ENCODE measurements around the gene PAPLN. TPM values are rescaled to one million over a fixed set of nuclear protein-coding genes. Genes with fewer than 3 reads are reported as not detected.

Gene PAPLN
- total RNA-seq, 1 experiment from 2014 or later: 0.75 TPM

DNA sequence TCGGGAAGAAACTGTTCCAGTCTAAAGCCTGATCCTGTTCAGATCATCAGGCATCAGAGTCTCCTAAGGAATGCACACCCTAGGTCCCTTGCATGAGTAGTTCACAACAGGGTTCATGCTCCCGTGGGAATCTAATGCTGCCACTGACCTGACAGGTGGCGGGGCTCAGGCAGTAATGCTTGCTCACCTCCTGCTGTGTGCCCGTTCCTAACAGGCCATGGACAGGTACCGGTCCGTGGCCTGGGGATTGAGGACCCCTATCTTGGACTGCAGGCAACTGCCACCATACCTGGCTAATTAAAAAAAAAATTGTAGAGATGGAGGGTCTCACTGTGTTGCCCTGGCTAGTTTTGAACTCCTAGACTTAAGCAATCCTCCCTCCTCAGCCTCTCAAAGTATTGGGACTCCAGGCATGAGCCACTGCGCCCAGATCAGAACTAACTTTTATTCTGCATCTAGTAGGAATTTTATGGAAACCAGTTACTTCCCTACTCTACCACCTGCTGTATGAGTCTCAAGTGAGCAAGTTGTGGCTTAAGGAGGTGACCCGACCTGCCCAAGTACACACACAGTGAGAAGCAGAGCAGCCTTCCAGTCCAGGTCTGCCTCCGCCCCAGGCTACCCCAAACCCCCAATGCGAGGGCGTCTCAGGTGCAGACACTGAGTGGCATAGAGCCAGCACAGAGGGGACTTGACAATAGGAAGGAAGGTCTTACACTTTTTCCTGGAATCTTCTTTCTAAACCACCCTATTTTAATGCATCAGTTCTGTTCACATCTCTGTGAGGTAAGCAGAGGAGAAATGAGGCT, 2.5 kb upstream of the PAPLN start:
- DNase-seq (ENCODE audit: low spot score): no peak
- Histone ChIP-seq H3K27ac (ENCODE audit: low read depth, low read length, poor library complexity, severe bottlenecking) (no peak overlapping the region), H3K4me3 (ENCODE audit: low read depth, low read length, poor library complexity, severe bottlenecking) (no peak overlapping the region), H3K36me3 (ENCODE audit: insufficient read depth, low read length, poor library complexity, severe bottlenecking) (no peaks in the 10 kb centered on the region), H3K4me1 (ENCODE audit: insufficient read depth, low read length, poor library complexity, severe bottlenecking) (peaks cover 12% of the 10 kb centered on the region), H3K27me3 (replicated peaks; ENCODE audit: insufficient read depth, low read depth, low read length, poor library complexity) (peaks cover 26% of the 10 kb centered on the region), H3K9me3 (ENCODE audit: low read depth, low read length, poor library complexity, severe bottlenecking) (no peaks in the 10 kb centered on the region)
- TF ChIP-seq, protein P1, sequence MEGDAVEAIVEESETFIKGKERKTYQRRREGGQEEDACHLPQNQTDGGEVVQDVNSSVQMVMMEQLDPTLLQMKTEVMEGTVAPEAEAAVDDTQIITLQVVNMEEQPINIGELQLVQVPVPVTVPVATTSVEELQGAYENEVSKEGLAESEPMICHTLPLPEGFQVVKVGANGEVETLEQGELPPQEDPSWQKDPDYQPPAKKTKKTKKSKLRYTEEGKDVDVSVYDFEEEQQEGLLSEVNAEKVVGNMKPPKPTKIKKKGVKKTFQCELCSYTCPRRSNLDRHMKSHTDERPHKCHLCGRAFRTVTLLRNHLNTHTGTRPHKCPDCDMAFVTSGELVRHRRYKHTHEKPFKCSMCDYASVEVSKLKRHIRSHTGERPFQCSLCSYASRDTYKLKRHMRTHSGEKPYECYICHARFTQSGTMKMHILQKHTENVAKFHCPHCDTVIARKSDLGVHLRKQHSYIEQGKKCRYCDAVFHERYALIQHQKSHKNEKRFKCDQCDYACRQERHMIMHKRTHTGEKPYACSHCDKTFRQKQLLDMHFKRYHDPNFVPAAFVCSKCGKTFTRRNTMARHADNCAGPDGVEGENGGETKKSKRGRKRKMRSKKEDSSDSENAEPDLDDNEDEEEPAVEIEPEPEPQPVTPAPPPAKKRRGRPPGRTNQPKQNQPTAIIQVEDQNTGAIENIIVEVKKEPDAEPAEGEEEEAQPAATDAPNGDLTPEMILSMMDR (conservative IDR thresholded peaks at IDR 0.05; ENCODE audit: low read depth, low read length): no peak
- POLR2A ChIA-PET (ENCODE audit: low non-redundant PET): no interaction called here
- CTCF ChIA-PET: no interaction called here
- no TSS peak for BruUV-seq (replicated peaks)
- intact Hi-C loops (cut with micrococcal nuclease; ENCODE audit: unreplicated experiment): no loop called here

DNA sequence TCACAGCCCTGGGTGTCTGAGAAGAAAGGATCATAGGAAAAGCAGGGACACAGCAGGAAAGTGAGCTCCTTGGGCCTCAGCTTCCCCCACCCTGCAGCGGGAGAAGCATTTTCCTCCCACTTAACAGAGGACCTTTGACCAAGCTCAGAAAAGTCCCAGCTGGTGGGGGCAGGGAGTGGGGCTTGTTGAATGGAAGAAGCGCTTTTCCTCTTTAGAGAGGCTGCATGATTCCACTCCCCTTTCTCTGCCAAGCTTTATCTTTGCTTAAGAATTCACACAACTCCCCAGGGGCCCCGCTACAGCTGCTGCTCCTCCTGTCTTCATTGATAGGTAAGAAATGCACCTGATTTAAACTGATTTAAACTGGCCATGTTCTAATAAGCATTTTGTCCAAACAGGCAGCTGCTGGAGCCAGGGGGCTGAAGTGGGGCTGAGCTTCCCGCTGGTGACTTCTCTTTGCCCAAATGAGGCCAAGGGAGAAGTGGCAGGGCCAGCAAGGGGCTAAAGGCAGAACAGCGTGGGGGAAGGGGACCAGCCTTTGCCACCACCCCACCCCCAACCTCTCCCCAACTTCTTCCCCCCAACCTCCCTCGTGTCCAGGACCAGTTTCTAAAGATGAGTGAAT, 1.7 kb upstream of the PAPLN start:
- intact Hi-C loops (cut with micrococcal nuclease; ENCODE audit: unreplicated experiment): no loop called here
- ChIA-PET CTCF (no interaction called here), POLR2A (ENCODE audit: low non-redundant PET) (no interaction called here)

DNA sequence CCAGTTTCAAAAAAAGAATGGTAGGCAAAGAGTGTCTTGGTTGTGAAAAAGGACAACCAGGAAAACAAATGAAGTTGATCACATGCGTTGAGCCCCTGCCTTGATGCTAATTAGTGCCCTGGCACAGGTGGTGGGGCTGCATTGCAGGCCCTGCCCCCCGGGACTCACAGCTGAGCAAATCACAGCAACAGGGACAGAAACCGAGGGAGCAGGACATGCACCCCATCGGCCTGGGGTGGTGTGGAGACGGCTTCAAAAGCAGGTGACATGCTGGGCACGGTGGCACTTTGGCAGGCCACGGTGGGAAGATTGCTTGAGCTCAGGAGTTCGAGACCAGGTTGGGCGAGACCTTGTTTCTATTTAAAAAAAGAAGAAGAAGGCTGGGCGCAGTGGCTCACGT, 1.1 kb upstream of the PAPLN start:
- CTCF ChIA-PET: no interaction called here
- DNase-seq (ENCODE audit: low spot score): no peak
- POLR2A ChIA-PET (ENCODE audit: low non-redundant PET): no interaction called here
- Histone ChIP-seq H3K27ac (ENCODE audit: low read depth, low read length, poor library complexity, severe bottlenecking) (no peak overlapping the region), H3K4me1 (ENCODE audit: insufficient read depth, low read length, poor library complexity, severe bottlenecking) (peaks cover 12% of the 10 kb centered on the region), H3K9me3 (ENCODE audit: low read depth, low read length, poor library complexity, severe bottlenecking) (no peaks in the 10 kb centered on the region), H3K4me3 (ENCODE audit: low read depth, low read length, poor library complexity, severe bottlenecking) (no peak overlapping the region), H3K27me3 (replicated peaks; ENCODE audit: insufficient read depth, low read depth, low read length, poor library complexity) (peaks cover 26% of the 10 kb centered on the region), H3K36me3 (ENCODE audit: insufficient read depth, low read length, poor library complexity, severe bottlenecking) (no peaks in the 10 kb centered on the region)
- intact Hi-C loops (cut with micrococcal nuclease; ENCODE audit: unreplicated experiment): no loop called here
- TF ChIP-seq, protein P1 (conservative IDR thresholded peaks at IDR 0.05; ENCODE audit: low read depth, low read length): no peak
- TF ChIP-seq EZH2 (IDR thresholded peaks at IDR 0.05; ENCODE audit: borderline replicate concordance, low read depth, low read length, poor library complexity, severe bottlenecking): no peak
- no TSS peak for BruUV-seq (replicated peaks)

More for the DNA sequence above, 1.7 kb upstream of the PAPLN start:
- TF ChIP-seq, protein P1 (conservative IDR thresholded peaks at IDR 0.05; ENCODE audit: low read depth, low read length): no peak
- TF ChIP-seq EZH2 (IDR thresholded peaks at IDR 0.05; ENCODE audit: borderline replicate concordance, low read depth, low read length, poor library complexity, severe bottlenecking): no peak
- no peak overlapping the region for H3K4me3 ChIP-seq (ENCODE audit: low read depth, low read length, poor library complexity, severe bottlenecking)
- DNase-seq (ENCODE audit: low spot score): peak; percentile 30
- peaks cover 12% of the 10 kb centered on the region for H3K4me1 ChIP-seq (ENCODE audit: insufficient read depth, low read length, poor library complexity, severe bottlenecking)
- H3K9me3 ChIP-seq (ENCODE audit: low read depth, low read length, poor library complexity, severe bottlenecking): no peaks in the 10 kb centered on the region
- no peaks in the 10 kb centered on the region for H3K36me3 ChIP-seq (ENCODE audit: insufficient read depth, low read length, poor library complexity, severe bottlenecking)
- no TSS peak for BruUV-seq (replicated peaks)
- H3K27me3 ChIP-seq (replicated peaks; ENCODE audit: insufficient read depth, low read depth, low read length, poor library complexity): peaks cover 26% of the 10 kb centered on the region
- H3K27ac ChIP-seq (ENCODE audit: low read depth, low read length, poor library complexity, severe bottlenecking): no peak overlapping the region
